GM18520 (cell line): ENCODE results near the gene SGPL1.
"Not testable (repeated sequence)": the region's sequence is repeated elsewhere in the genome, so short reads cannot be mapped to it uniquely, and the experiment has no call there.

ENCODE experiments used
- ATAC-seq: cut with Tn5 transposase; IDR thresholded peaks from one replicate; pipeline ENCODE4 v1.9.1; 2021; ENCODE audit not compliant: unreplicated experiment

SGPL1 gene

DNA sequence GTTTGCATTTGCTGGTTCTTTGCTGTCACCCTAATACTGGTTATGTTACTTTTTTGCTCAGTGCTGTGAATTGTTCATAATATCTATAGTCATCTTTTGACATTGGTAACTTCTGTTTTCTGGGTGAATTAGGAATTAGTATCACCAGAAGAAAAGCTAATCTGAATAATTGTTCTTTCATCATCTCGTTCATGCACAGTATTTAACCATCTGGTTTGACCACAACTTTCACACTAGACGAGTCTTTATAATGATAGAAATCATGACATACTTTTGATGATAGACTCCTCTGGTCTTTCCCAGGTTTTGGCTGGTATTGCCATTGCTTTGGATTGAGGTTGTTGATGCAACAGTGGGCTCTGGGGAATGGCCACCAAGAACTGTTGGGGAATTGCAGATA, 25.1 kb downstream of the SGPL1 start:
- no peak for ATAC-seq

DNA sequence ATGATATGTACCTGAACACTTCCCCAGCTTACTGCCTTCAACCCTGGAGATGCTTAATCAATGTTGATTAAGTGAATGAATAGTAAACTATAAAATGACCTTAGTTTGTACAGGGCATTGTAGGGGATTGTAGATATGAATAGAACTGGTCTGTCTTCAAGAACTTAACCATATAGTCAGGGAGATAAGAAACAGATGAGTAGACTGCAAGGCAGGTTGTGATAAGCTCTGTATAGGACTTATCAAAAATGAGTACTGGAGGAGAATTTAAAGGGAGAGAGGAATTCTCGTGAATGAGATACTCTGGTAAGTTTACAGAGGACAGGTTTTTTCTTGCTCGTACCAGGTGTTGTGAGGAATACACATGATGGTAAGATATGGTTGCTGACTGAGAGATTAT, 27.6 kb downstream of the SGPL1 start:
- ATAC-seq: no peak

GRCh38 chr10:70843776-70844489, 28.2 kb downstream of the SGPL1 start:
- no peak for ATAC-seq

- ATAC-seq: no peak
Observed at GRCh38 chr10:70845256-70845655, 29.5 kb downstream of the SGPL1 start.

- ATAC-seq: no peak
Observed at GRCh38 chr10:70845816-70846215, 30.1 kb downstream of the SGPL1 start.

GRCh38 chr10:70846795-70847194, 31.0 kb downstream of the SGPL1 start:
- ATAC-seq: no peak

DNA sequence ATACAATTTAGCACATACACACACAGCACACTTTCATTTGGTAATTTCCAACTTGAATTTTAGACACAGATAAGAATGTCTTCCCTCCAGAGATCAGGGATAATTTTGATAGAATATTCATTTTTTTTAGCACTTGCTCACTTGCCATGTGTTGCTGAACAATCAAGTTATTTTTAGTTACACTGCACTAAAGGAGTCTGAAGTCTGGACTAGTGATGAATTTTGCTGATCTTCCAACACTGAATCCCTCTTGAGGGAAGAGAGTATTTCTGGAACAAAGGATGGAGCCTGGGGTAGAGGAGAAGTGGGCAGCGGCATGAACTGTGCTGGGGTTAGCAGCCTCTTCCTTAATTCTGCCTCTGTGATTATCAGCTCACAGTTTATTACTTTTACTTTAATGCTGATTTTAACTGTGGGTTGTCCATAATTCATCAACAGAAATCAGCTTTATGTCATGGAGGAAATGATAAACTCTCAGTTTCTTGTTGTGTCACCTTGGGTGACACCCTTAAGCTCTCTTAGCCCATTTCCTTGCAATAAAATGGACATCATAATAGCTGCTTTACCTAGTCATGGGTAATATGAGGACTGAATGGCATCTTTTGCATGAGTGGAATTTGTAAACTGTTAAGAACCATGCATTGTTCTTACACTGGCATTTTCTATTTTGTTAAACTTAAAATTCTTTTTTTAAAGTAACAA, 32.1 kb downstream of the SGPL1 start:
- ATAC-seq: no peak

- ATAC-seq: no peak
Observed at GRCh38 chr10:70849582-70850016, 33.9 kb downstream of the SGPL1 start.

DNA sequence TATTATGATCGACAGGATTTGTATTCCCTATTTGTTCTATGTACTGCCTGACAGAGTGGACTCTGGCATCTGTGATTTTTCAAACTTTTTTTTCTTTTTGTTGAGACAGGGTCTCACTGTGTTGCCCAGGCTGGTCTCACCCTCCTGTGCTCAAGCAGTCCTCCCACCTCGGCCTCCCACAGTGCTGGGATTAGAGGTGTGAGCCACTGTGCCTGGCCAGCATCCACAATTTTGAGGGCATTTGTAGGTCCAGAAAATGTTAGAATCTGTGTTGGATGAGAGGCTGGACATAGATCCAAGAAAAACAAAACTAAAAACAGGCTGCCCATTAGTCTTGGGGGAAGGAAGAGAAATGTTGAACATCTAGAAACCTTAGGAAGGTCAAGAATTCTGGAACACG, 34.3 kb downstream of the SGPL1 start:
- no peak for ATAC-seq

GRCh38 chr10:70851597-70852475, 36.1 kb downstream of the SGPL1 start:
- ATAC-seq: no peak

DNA sequence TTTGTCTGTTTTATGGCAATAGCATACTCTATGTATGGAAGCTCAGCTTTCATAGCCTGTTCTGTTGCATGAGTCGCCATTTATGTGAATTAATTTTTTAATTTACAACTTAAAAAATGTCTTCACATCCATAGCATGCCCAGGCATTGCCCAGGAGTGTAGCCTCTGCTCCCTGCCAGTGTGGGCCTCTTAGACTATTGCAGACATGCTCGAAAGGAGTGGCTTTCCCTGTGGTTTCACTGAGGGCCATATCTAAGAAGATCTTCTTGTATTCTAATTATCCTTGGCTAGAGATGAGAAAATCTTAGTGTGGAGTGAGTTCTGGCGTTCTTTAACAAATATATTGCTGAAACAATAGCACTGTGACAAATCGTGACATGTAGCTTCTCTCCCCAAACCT, 37.3 kb downstream of the SGPL1 start:
- no peak for ATAC-seq

GRCh38 chr10:70853457-70853856, 37.7 kb downstream of the SGPL1 start:
- ATAC-seq: no peak

DNA sequence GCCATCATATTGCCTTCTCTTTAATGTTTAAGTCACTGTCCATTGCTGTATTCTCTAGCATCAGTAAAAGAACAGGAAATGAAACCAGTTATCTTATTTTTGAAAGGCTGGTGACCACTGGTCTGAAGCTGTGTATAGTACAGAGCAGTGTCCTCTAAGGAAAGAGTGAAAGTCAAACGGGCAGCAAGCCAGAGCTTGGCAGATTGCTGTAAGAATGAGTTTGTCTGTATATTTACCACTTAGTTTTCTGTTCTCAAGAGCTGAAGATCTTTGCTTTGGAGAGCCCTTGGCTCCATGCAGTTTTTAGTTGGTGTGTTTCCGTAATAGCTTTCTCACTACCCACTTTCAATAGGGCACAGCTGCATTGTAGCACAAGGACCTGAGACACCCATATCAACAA, 40.7 kb downstream of the SGPL1 start:
- ATAC-seq: no peak

DNA sequence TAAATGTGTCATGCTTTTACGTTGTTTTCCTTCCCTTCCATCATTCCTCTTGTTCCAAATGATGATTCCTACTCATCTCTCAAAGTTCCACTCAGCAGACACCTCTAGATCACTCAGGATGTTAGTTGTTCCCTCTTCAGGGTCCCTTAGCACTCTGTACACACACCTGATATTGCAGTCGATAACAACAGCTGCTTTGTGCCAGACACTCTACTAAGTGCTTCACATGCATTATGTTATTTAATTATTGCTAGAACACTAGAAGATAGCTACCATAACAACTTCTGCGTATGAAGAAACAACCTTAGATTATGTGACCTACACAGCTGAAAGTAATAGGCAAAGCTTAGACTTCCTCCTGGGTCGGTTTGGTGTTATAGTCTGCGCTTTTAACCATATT, 43.0 kb downstream of the SGPL1 start:
- no peak for ATAC-seq

DNA sequence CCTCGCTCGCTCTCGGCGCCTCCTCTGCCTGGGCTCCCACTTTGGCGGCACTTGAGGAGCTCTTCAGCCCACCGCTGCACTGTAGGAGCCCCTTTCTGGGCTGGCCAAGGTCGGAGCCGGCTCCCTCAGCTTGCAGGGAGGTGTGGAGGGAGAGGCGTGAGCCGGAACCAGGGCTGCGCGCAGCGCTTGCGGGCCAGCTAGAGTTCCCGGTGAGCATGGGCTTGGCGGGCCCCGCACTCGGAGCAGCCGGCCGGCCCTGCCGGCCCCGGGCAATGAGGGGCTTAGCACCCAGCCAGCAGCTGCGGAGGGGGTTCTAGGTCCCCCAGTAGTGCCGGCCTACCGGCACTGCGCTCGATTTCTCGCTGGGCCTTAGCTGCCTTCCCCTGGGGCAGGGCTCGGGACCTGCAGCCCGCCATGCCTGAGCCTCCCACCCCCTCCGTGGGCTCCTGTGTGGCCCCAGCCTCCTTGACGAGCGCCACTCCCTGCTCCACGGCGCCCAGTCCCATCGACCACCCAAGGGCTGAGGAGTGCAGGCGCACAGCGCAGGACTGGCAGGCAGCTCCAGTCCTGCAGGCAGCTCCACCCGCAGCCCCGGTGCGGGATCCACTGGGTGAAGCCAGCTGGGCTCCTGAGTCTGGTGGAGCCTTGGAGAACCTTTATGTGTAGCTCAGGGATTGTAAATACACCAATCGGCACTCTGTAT, 45.9 kb downstream of the SGPL1 start:
- not testable (repeated sequence) for ATAC-seq

DNA sequence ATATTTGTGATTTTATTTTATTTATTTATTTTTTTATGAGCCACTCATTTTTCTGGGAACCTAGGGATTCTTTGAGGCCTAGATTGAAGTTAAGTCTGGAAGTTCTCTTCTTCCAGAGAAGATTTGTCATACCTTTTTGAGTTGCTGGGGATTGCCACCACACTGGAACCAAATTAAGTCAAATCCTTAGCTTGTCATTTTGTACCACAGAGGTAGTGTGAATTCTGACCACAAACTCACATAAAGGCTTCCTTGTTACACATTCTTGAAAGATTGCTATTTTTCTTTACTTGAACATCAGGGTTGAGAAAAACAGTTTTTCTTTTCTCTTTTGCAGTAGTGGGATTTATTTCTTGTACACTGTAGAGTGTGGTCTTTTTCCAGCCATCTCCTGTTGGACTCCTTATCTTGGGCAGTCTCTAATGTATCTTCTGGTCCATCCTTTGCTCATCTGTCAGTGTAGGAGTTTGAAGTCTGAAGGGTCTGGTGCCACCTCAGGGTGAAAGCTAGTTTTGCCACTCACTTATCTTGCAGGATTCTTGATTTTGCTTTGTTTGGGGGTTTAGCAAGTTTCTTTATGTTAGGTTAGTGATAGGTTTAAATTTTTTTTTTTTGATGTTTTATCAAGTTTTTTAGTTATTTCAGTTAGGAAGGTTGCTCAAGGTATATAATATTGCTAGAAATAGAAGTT, 47.9 kb downstream of the SGPL1 start:
- ATAC-seq: no peak

GRCh38 chr10:70864935-70865334, 49.2 kb downstream of the SGPL1 start:
- ATAC-seq: no peak

DNA sequence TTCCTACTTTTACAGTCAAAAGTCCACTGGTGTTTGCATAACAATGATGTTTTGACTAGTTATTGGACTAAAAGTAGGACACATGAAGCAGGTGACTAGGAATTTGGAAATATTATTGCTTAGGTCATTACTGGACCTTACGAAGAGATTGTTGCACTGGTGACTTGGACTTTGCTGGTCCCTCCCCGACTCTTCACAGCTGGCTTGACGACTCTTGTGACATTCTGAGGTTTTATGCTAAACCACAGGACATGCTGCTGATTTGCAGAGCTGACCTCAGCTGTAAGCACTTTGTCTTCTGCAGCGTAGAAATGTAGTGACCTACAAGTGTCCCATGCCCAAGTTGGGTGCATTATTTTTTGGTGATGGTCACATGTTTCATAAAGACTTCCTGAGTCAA, 50.7 kb downstream of the SGPL1 start:
- ATAC-seq: no peak

- no peak for ATAC-seq
Observed at GRCh38 chr10:70872291-70872690, 56.5 kb downstream of the SGPL1 start.

DNA sequence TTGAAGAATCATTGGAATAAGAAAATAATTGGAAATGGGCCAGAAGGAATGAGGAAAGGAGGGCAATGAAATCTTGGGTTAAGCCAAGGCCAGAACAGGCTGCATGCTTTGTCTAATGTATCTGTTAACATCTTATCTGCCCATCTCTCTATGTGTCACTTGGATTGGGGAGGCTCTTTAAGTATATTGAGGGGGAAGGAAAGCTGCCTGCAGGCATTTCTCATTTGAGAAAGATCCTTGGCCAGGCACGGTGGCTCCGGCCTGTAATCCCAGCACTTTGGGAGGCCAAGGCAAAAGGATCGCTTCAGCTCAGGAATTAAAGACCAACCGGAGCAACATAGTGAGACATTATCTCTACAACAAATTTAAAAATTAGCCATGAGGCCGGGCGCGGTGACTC, 58.3 kb downstream of the SGPL1 start:
- ATAC-seq: no peak

GRCh38 chr10:70879207-70879606, 63.5 kb downstream of the SGPL1 start:
- ATAC-seq: no peak
